Liver (tissue), 9 donors: ENCODE measurements around the gene SMG6. TPM values are rescaled to one million over a fixed set of nuclear protein-coding genes. Genes with fewer than 3 reads are reported as not detected.
A peak's percentile ranks its signal among the peaks of the same experiment; 100 is the strongest.

Experiments
- DNase-seq: peaks from one replicate; pipeline ENCODE4 v3.0.0-alpha.2; 2017; ENCODE audit warnings: low spot score
- H3K27ac ChIP-seq, 2 donors: one replicate each; pipeline ENCODE4 v1.7.0; 2013; ENCODE audit warnings: inconsistent platforms in 2 of 2, low read length in 2 of 2, control low read depth in 1 of 2, low read depth in 1 of 2, mild to moderate bottlenecking in 1 of 2
- H3K27me3 ChIP-seq, 4 donors: one replicate each; pipeline versions ENCODE4 v1.6.1 to v1.7.0; 2013; ENCODE audit warnings: low read length in 3 of 4, inconsistent platforms in 1 of 4, mild to moderate bottlenecking in 1 of 4, moderate library complexity in 1 of 4; ENCODE audit not compliant: control insufficient read depth in 4 of 4, insufficient read depth in 4 of 4
- H3K36me3 ChIP-seq, 4 donors: one replicate each; pipeline versions ENCODE4 v1.6.1 to v1.7.0; 2013; ENCODE audit warnings: low read length in 3 of 4, mild to moderate bottlenecking in 3 of 4, low read depth in 1 of 4, moderate library complexity in 1 of 4; ENCODE audit not compliant: control insufficient read depth in 4 of 4, insufficient read depth in 3 of 4
- H3K4me1 ChIP-seq, 4 donors: one replicate each; pipeline versions ENCODE4 v1.6.1 to v1.7.0; 2013; ENCODE audit warnings: low read length in 3 of 4, mild to moderate bottlenecking in 3 of 4, moderate library complexity in 1 of 4; ENCODE audit not compliant: control insufficient read depth in 4 of 4, insufficient read depth in 4 of 4
- H3K4me3 ChIP-seq, 3 donors: one replicate each; pipeline versions ENCODE4 v1.6.1 to v1.7.0; 2013; ENCODE audit warnings: low read length in 3 of 3, control low read depth in 1 of 3, low read depth in 1 of 3, mild to moderate bottlenecking in 1 of 3
- H3K9ac ChIP-seq, 2 donors: one replicate each; pipeline ENCODE4 v1.7.0; 2013; ENCODE audit warnings: low read length in 2 of 2, mild to moderate bottlenecking in 2 of 2, moderate library complexity in 2 of 2, control low read depth in 1 of 2, low read depth in 1 of 2
- H3K9me3 ChIP-seq, 4 donors: one replicate each; pipeline versions ENCODE4 v1.6.1 to v1.7.0; 2013; ENCODE audit warnings: low read length in 3 of 4; ENCODE audit not compliant: control insufficient read depth in 4 of 4
- ATF3 ChIP-seq: IDR thresholded peaks from 2 replicates; pipeline ENCODE4 v1.6.1; 2016; ENCODE audit warnings: antibody characterized with exemption
- CTCF ChIP-seq: fragments of 150-350 bp; IDR thresholded peaks from 2 replicates; pipeline ENCODE4 v1.5.1; 2017; ENCODE audit warnings: improper control_type of control experiment, low read depth, low read length; ENCODE audit not compliant: missing input control
- GABPA ChIP-seq, 2 donors: IDR thresholded peaks in 1 of 2; conservative IDR thresholded peaks in 1 of 2; 2 replicates each; pipeline ENCODE4 v1.6.1; 2016; ENCODE audit warnings: antibody characterized with exemption in 2 of 2, mild to moderate bottlenecking in 1 of 2, moderate library complexity in 1 of 2
- MAX ChIP-seq: IDR thresholded peaks from 2 replicates; pipeline ENCODE4 v1.6.1; 2016; ENCODE audit warnings: antibody characterized with exemption
- RAD21 ChIP-seq, 2 donors: IDR thresholded peaks; 2 replicates each; pipeline ENCODE4 v1.6.1; 2016; ENCODE audit warnings: antibody characterized with exemption in 2 of 2, mild to moderate bottlenecking in 2 of 2
- RXRA ChIP-seq, 2 donors: IDR thresholded peaks; 2 replicates each; pipeline ENCODE4 v1.6.1; 2017 to 2018; ENCODE audit warnings: antibody characterized with exemption in 2 of 2, mild to moderate bottlenecking in 1 of 2
- SP1 ChIP-seq: IDR thresholded peaks from 2 replicates; pipeline ENCODE4 v1.6.1; 2018; ENCODE audit warnings: antibody characterized with exemption, mild to moderate bottlenecking
- TAF1 ChIP-seq: conservative IDR thresholded peaks from 2 replicates; pipeline ENCODE4 v1.6.1; 2016; ENCODE audit warnings: antibody characterized with exemption, mild to moderate bottlenecking
- YY1 ChIP-seq: IDR thresholded peaks from 2 replicates; pipeline ENCODE4 v1.6.1; 2016; ENCODE audit warnings: antibody characterized with exemption, mild to moderate bottlenecking
- ZBTB33 ChIP-seq: IDR thresholded peaks from 2 replicates; pipeline ENCODE4 v1.6.1; 2016; ENCODE audit warnings: antibody characterized with exemption
- WGBS: extraction: QIAGEN DNeasy Blood & Tissue Kit; methylation state at CpG from one replicate; pipeline ENCODE4 v1.1.7; 2013; 5-methylcytosine and 5-hydroxymethylcytosine counted together
- polyA plus RNA-seq, 2 donors: library from polyadenylated mRNA; stranded (reverse) in 1 of 2; unstranded in 1 of 2; fragments of 200-250 nt in 1 of 2; fragments of >200 nt in 1 of 2; fragmentation: Nextera tagmentation in 1 of 2; extraction: Ambion mirVana in 1 of 2; gene quantifications; one replicate each; pipeline versions ENCODE4 v1.2.1 to v1.2.3, GENCODE V29; 2013 to 2015
- total RNA-seq, 2 donors: library from RNA; depleted of rRNA; stranded (reverse); fragments of >200 nt; gene quantifications; one replicate each; pipeline ENCODE4 v1.2.3, GENCODE V29; 2014
- donor health status: healthy.
- donor health status: healthy.
- donor health status: healthy.
- donor health status: healthy.
- donor health status: healthy.

The SMG6 gene
- total and polyA plus RNA-seq, 4 donors: 4.9 to 12.0 (median 8.2) TPM

GRCh38 chr17:2222301-2222700 lies 81.3 kb downstream of the SMG6 start (continued):
- no peak for TF ChIP-seq MAX

- Histone ChIP-seq H3K9ac (no peak overlapping the region), H3K36me3 (no peaks in the 10 kb centered on the region), H3K27ac (no peak overlapping the region), H3K4me1 (peaks cover 0 to 18% (median 5%) of the 10 kb centered on the region in 4 donors), H3K27me3 (no peaks in the 10 kb centered on the region), H3K4me3 (no peak overlapping the region), H3K9me3 (no peaks in the 10 kb centered on the region)
- DNase-seq: no peak
- 94% methylated on average over 8 of the region's 8 CpGs for WGBS
- TF ChIP-seq ZBTB33 (no peak), SP1 (no peak), TAF1 (no peak), CTCF (no peak)
These were observed 85.2 kb downstream of the SMG6 start for GRCh38 chr17:2218426-2218825.

- no peak for DNase-seq
- no peak overlapping the region for H3K4me3 ChIP-seq
- H3K9ac ChIP-seq: no peak overlapping the region
- no peak for TF ChIP-seq RAD21 (IDR thresholded peaks at IDR 0.05)
- peak in 1 of 2 donors; percentile 2 for TF ChIP-seq RXRA (IDR thresholded peaks at IDR 0.05)
- H3K27me3 ChIP-seq: no peaks in the 10 kb centered on the region
- no peaks in the 10 kb centered on the region for H3K9me3 ChIP-seq
- H3K36me3 ChIP-seq: no peaks in the 10 kb centered on the region
- peaks cover 0 to 12% (median 3%) of the 10 kb centered on the region in 4 donors for H3K4me1 ChIP-seq
- 62% methylated on average over 18 of the region's 18 CpGs for WGBS
- H3K27ac ChIP-seq: peak overlapping the region; percentile 74 to 81
These were observed 87.8 kb downstream of the SMG6 start for GRCh38 chr17:2215616-2216364.

- no peak overlapping the region for H3K4me3 ChIP-seq
- DNase-seq: no peak
- H3K4me1 ChIP-seq: peaks cover 0 to 12% (median 3%) of the 10 kb centered on the region in 4 donors
- TF ChIP-seq YY1 (no peak), GABPA (IDR thresholded peaks at IDR 0.05 in 1 of 2, conservative IDR thresholded peaks at IDR 0.05 in 1 of 2) (no peak), SP1 (no peak), ATF3 (no peak), MAX (no peak)
- 71% methylated on average over 11 of the region's 11 CpGs for WGBS
- peak overlapping the region in 1 of 2 donors; percentile 60 for H3K9ac ChIP-seq
- H3K27ac ChIP-seq: peak overlapping the region; percentile 74 to 81
- no peaks in the 10 kb centered on the region for H3K9me3 ChIP-seq
- H3K27me3 ChIP-seq: no peaks in the 10 kb centered on the region
- no peaks in the 10 kb centered on the region for H3K36me3 ChIP-seq
These were observed 88.5 kb downstream of the SMG6 start for GRCh38 chr17:2214929-2215615.
